ENCODE measurements around the gene CACNA1S.

- TF ChIP-seq CTCF (IDR thresholded peaks at IDR 0.05) (no peak), ZSCAN18 (CRISPR knock-in tag; IDR thresholded peaks at IDR 0.05) (no peak), NFE2L1 (CRISPR knock-in tag; IDR thresholded peaks at IDR 0.05) (no peak), TP53 (CRISPR knock-in tag; IDR thresholded peaks at IDR 0.05) (no peak), ZNF219 (CRISPR knock-in tag; IDR thresholded peaks at IDR 0.05; ENCODE audit: borderline replicate concordance) (no peak), CREB1 (CRISPR knock-in tag; IDR thresholded peaks at IDR 0.05) (no peak)
- TF ChIP-seq, protein P1, sequence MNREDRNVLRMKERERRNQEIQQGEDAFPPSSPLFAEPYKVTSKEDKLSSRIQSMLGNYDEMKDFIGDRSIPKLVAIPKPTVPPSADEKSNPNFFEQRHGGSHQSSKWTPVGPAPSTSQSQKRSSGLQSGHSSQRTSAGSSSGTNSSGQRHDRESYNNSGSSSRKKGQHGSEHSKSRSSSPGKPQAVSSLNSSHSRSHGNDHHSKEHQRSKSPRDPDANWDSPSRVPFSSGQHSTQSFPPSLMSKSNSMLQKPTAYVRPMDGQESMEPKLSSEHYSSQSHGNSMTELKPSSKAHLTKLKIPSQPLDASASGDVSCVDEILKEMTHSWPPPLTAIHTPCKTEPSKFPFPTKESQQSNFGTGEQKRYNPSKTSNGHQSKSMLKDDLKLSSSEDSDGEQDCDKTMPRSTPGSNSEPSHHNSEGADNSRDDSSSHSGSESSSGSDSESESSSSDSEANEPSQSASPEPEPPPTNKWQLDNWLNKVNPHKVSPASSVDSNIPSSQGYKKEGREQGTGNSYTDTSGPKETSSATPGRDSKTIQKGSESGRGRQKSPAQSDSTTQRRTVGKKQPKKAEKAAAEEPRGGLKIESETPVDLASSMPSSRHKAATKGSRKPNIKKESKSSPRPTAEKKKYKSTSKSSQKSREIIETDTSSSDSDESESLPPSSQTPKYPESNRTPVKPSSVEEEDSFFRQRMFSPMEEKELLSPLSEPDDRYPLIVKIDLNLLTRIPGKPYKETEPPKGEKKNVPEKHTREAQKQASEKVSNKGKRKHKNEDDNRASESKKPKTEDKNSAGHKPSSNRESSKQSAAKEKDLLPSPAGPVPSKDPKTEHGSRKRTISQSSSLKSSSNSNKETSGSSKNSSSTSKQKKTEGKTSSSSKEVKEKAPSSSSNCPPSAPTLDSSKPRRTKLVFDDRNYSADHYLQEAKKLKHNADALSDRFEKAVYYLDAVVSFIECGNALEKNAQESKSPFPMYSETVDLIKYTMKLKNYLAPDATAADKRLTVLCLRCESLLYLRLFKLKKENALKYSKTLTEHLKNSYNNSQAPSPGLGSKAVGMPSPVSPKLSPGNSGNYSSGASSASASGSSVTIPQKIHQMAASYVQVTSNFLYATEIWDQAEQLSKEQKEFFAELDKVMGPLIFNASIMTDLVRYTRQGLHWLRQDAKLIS (CRISPR knock-in tag; IDR thresholded peaks at IDR 0.05; ENCODE audit: borderline replicate concordance): no peak
- TF ChIP-seq, protein P2, sequence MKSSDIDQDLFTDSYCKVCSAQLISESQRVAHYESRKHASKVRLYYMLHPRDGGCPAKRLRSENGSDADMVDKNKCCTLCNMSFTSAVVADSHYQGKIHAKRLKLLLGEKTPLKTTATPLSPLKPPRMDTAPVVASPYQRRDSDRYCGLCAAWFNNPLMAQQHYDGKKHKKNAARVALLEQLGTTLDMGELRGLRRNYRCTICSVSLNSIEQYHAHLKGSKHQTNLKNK (CRISPR knock-in tag; IDR thresholded peaks at IDR 0.05): no peak
Observed at GRCh38 chr1:201064806-201065205, 47.4 kb downstream of the CACNA1S start.

All from WTC11 (cell line).